KMS-11 (cell line): ENCODE measurements around the gene CDCP1.

Source experiments
- H2AFZ ChIP-seq: fragments of 200-600 bp; sonication (generic); 2 replicates; pipeline ENCODE4 v1.6.1; 2016; ENCODE audit warnings: antibody characterized with exemption, mixed run types, low read depth
- H3K27ac ChIP-seq: fragments of 200-600 bp; sonication (generic); 2 replicates; pipeline ENCODE4 v1.6.1; 2016; ENCODE audit warnings: mild to moderate bottlenecking, mixed run types
- H3K27me3 ChIP-seq: fragments of 200-600 bp; sonication (generic); 2 replicates; pipeline ENCODE4 v1.6.1; 2017; ENCODE audit warnings: mild to moderate bottlenecking, low read depth, mixed run types, moderate library complexity; ENCODE audit not compliant: insufficient read depth
- H3K36me3 ChIP-seq: fragments of 200-600 bp; sonication (generic); 2 replicates; pipeline ENCODE4 v1.6.1; 2017; ENCODE audit warnings: mild to moderate bottlenecking, mixed run types; ENCODE audit not compliant: insufficient read depth
- H3K4me1 ChIP-seq: fragments of 200-600 bp; sonication (generic); 2 replicates; pipeline ENCODE4 v1.6.1; 2016; ENCODE audit warnings: mild to moderate bottlenecking, low read depth, mixed run types; ENCODE audit not compliant: poor library complexity, severe bottlenecking
- H3K4me2 ChIP-seq: fragments of 200-600 bp; sonication (generic); 2 replicates; pipeline ENCODE4 v1.7.0; 2016; ENCODE audit warnings: mild to moderate bottlenecking, mixed run types
- H3K4me3 ChIP-seq: fragments of 200-600 bp; sonication (generic); IDR thresholded peaks from 2 replicates; pipeline ENCODE4 v1.6.1; 2017; ENCODE audit warnings: low read depth, low read length, mixed read lengths; ENCODE audit not compliant: insufficient read depth
- H3K79me2 ChIP-seq: fragments of 200-600 bp; sonication (generic); 2 replicates; pipeline ENCODE4 v1.6.1; 2016; ENCODE audit warnings: low read depth, mixed run types; ENCODE audit not compliant: insufficient read depth
- H3K9ac ChIP-seq: fragments of 200-600 bp; sonication (generic); 2 replicates; pipeline ENCODE4 v1.6.1; 2016; ENCODE audit warnings: mild to moderate bottlenecking, mixed run types
- H4K20me1 ChIP-seq: fragments of 200-600 bp; sonication (generic); 2 replicates; pipeline ENCODE4 v1.6.1; 2016; ENCODE audit warnings: mild to moderate bottlenecking, mixed run types; ENCODE audit not compliant: insufficient read depth
- CTCF ChIP-seq: fragments of 200-600 bp; sonication (generic); conservative IDR thresholded peaks from 2 replicates; pipeline ENCODE4 v1.6.1; 2017; ENCODE audit warnings: low read depth, mild to moderate bottlenecking, antibody characterized with exemption, low read length, moderate library complexity, mixed read lengths

The CDCP1 gene

GRCh38 chr3:45185052-45185451 lies 38.9 kb upstream of the CDCP1 start:
- Histone ChIP-seq H2AFZ (no peak overlapping the region; the same call in 1 of the 2 replicates), H3K4me2 (no peak overlapping the region; the same call in 1 of the 2 replicates), H3K4me3 (no peak overlapping the region), H3K4me1 (peaks cover 33% of the 10 kb centered on the region), H3K27ac (no peak overlapping the region; the same call in 1 of the 2 replicates), H3K9ac (no peak overlapping the region), H3K27me3 (no peaks in the 10 kb centered on the region), H3K36me3 (no peaks in the 10 kb centered on the region), H3K79me2 (no peaks in the 10 kb centered on the region), H4K20me1 (no peaks in the 10 kb centered on the region)
- no peak for TF ChIP-seq CTCF

GRCh38 chr3:45183872-45184262 lies 37.7 kb upstream of the CDCP1 start:
- TF ChIP-seq CTCF = no peak
- Histone ChIP-seq H3K79me2 (no peaks in the 10 kb centered on the region), H3K4me2 (no peak overlapping the region), H2AFZ (no peak overlapping the region), H3K4me3 (no peak overlapping the region), H3K4me1 (peaks cover 33% of the 10 kb centered on the region), H3K27me3 (no peaks in the 10 kb centered on the region), H3K27ac (no peak overlapping the region), H4K20me1 (no peaks in the 10 kb centered on the region), H3K36me3 (no peaks in the 10 kb centered on the region), H3K9ac (no peak overlapping the region)

- H3K27ac ChIP-seq = no peak overlapping the region
- no peak overlapping the region for H2AFZ ChIP-seq
These were observed 37.0 kb upstream of the CDCP1 start for GRCh38 chr3:45182915-45183871.

GRCh38 chr3:45181496-45181895 lies 35.3 kb upstream of the CDCP1 start:
- H3K27me3 ChIP-seq = no peaks in the 10 kb centered on the region
- H2AFZ ChIP-seq = no peak overlapping the region
- no peak overlapping the region for H3K4me2 ChIP-seq
- no peak overlapping the region for H3K4me3 ChIP-seq
- no peaks in the 10 kb centered on the region for H3K79me2 ChIP-seq
- H3K9ac ChIP-seq = no peak overlapping the region
- no peaks in the 10 kb centered on the region for H3K36me3 ChIP-seq
- no peak for TF ChIP-seq CTCF
- no peaks in the 10 kb centered on the region for H4K20me1 ChIP-seq
- H3K27ac ChIP-seq = no peak overlapping the region
- H3K4me1 ChIP-seq = peaks cover 33% of the 10 kb centered on the region

More at GRCh38 chr3:45182915-45183871, 37.0 kb upstream of the CDCP1 start:
- Histone ChIP-seq H3K4me3 (no peak overlapping the region), H3K79me2 (no peaks in the 10 kb centered on the region), H3K4me2 (no peak overlapping the region; the same call in 1 of the 2 replicates), H3K9ac (no peak overlapping the region), H4K20me1 (no peaks in the 10 kb centered on the region), H3K27me3 (no peaks in the 10 kb centered on the region), H3K36me3 (no peaks in the 10 kb centered on the region), H3K4me1 (peaks cover 33% of the 10 kb centered on the region)
- no peak for TF ChIP-seq CTCF
